Liver (tissue), 9 donors: ENCODE measurements around the gene COL23A1. TPM values are rescaled to one million over a fixed set of nuclear protein-coding genes. Genes with fewer than 3 reads are reported as not detected.

Source experiments
- DNase-seq: peaks from one replicate; pipeline ENCODE4 v3.0.0-alpha.2; 2017; ENCODE audit warnings: low spot score
- H3K27ac ChIP-seq, 2 donors: one replicate each; pipeline ENCODE4 v1.7.0; 2013; ENCODE audit warnings: inconsistent platforms in 2 of 2, low read length in 2 of 2, control low read depth in 1 of 2, low read depth in 1 of 2, mild to moderate bottlenecking in 1 of 2
- H3K27me3 ChIP-seq, 4 donors: one replicate each; pipeline versions ENCODE4 v1.6.1 to v1.7.0; 2013; ENCODE audit warnings: low read length in 3 of 4, inconsistent platforms in 1 of 4, mild to moderate bottlenecking in 1 of 4, moderate library complexity in 1 of 4; ENCODE audit not compliant: control insufficient read depth in 4 of 4, insufficient read depth in 4 of 4
- H3K36me3 ChIP-seq, 4 donors: one replicate each; pipeline versions ENCODE4 v1.6.1 to v1.7.0; 2013; ENCODE audit warnings: low read length in 3 of 4, mild to moderate bottlenecking in 3 of 4, low read depth in 1 of 4, moderate library complexity in 1 of 4; ENCODE audit not compliant: control insufficient read depth in 4 of 4, insufficient read depth in 3 of 4
- H3K4me1 ChIP-seq, 4 donors: one replicate each; pipeline versions ENCODE4 v1.6.1 to v1.7.0; 2013; ENCODE audit warnings: low read length in 3 of 4, mild to moderate bottlenecking in 3 of 4, moderate library complexity in 1 of 4; ENCODE audit not compliant: control insufficient read depth in 4 of 4, insufficient read depth in 4 of 4
- H3K4me3 ChIP-seq, 3 donors: one replicate each; pipeline versions ENCODE4 v1.6.1 to v1.7.0; 2013; ENCODE audit warnings: low read length in 3 of 3, control low read depth in 1 of 3, low read depth in 1 of 3, mild to moderate bottlenecking in 1 of 3
- H3K9ac ChIP-seq, 2 donors: one replicate each; pipeline ENCODE4 v1.7.0; 2013; ENCODE audit warnings: low read length in 2 of 2, mild to moderate bottlenecking in 2 of 2, moderate library complexity in 2 of 2, control low read depth in 1 of 2, low read depth in 1 of 2
- H3K9me3 ChIP-seq, 4 donors: one replicate each; pipeline versions ENCODE4 v1.6.1 to v1.7.0; 2013; ENCODE audit warnings: low read length in 3 of 4; ENCODE audit not compliant: control insufficient read depth in 4 of 4
- ATF3 ChIP-seq: IDR thresholded peaks from 2 replicates; pipeline ENCODE4 v1.6.1; 2016; ENCODE audit warnings: antibody characterized with exemption
- CTCF ChIP-seq: fragments of 150-350 bp; IDR thresholded peaks from 2 replicates; pipeline ENCODE4 v1.5.1; 2017; ENCODE audit warnings: improper control_type of control experiment, low read depth, low read length; ENCODE audit not compliant: missing input control
- EGR1 ChIP-seq, 2 donors: IDR thresholded peaks; 2 replicates each; pipeline ENCODE4 v1.6.1; 2016 to 2018; ENCODE audit warnings: antibody characterized with exemption in 2 of 2, low read depth in 2 of 2
- FOXA1 ChIP-seq: IDR thresholded peaks from 2 replicates; pipeline ENCODE4 v1.6.1; 2016; ENCODE audit warnings: antibody characterized with exemption
- FOXA2 ChIP-seq: IDR thresholded peaks from 2 replicates; pipeline ENCODE4 v1.6.1; 2016; ENCODE audit warnings: antibody characterized with exemption
- GABPA ChIP-seq, 2 donors: IDR thresholded peaks in 1 of 2; conservative IDR thresholded peaks in 1 of 2; 2 replicates each; pipeline ENCODE4 v1.6.1; 2016; ENCODE audit warnings: antibody characterized with exemption in 2 of 2, mild to moderate bottlenecking in 1 of 2, moderate library complexity in 1 of 2
- HNF4A ChIP-seq, 2 donors: conservative IDR thresholded peaks; 2 replicates each; pipeline ENCODE4 v1.6.1; 2016; ENCODE audit warnings: antibody characterized with exemption in 2 of 2, mild to moderate bottlenecking in 2 of 2
- HNF4G ChIP-seq: IDR thresholded peaks from 2 replicates; pipeline ENCODE4 v1.6.1; 2016; ENCODE audit warnings: antibody characterized with exemption
- JUND ChIP-seq, 2 donors: IDR thresholded peaks; 2 replicates each; pipeline ENCODE4 v1.6.1; 2016; ENCODE audit warnings: antibody characterized with exemption in 2 of 2
- MAX ChIP-seq: IDR thresholded peaks from 2 replicates; pipeline ENCODE4 v1.6.1; 2016; ENCODE audit warnings: antibody characterized with exemption
- NR2F2 ChIP-seq: IDR thresholded peaks from 2 replicates; pipeline ENCODE4 v1.6.1; 2016; ENCODE audit warnings: antibody characterized with exemption
- RAD21 ChIP-seq, 2 donors: IDR thresholded peaks; 2 replicates each; pipeline ENCODE4 v1.6.1; 2016; ENCODE audit warnings: antibody characterized with exemption in 2 of 2, mild to moderate bottlenecking in 2 of 2
- REST ChIP-seq: IDR thresholded peaks from 2 replicates; pipeline ENCODE4 v1.6.1; 2016; ENCODE audit warnings: antibody characterized with exemption, mild to moderate bottlenecking
- RXRA ChIP-seq, 2 donors: IDR thresholded peaks; 2 replicates each; pipeline ENCODE4 v1.6.1; 2017 to 2018; ENCODE audit warnings: antibody characterized with exemption in 2 of 2, mild to moderate bottlenecking in 1 of 2
- SP1 ChIP-seq: IDR thresholded peaks from 2 replicates; pipeline ENCODE4 v1.6.1; 2018; ENCODE audit warnings: antibody characterized with exemption, mild to moderate bottlenecking
- TAF1 ChIP-seq: conservative IDR thresholded peaks from 2 replicates; pipeline ENCODE4 v1.6.1; 2016; ENCODE audit warnings: antibody characterized with exemption, mild to moderate bottlenecking
- YY1 ChIP-seq: IDR thresholded peaks from 2 replicates; pipeline ENCODE4 v1.6.1; 2016; ENCODE audit warnings: antibody characterized with exemption, mild to moderate bottlenecking
- ZBTB33 ChIP-seq: IDR thresholded peaks from 2 replicates; pipeline ENCODE4 v1.6.1; 2016; ENCODE audit warnings: antibody characterized with exemption
- WGBS: extraction: QIAGEN DNeasy Blood & Tissue Kit; methylation state at CpG from one replicate; pipeline ENCODE4 v1.1.7; 2013; 5-methylcytosine and 5-hydroxymethylcytosine counted together
- polyA plus RNA-seq, 2 donors: library from polyadenylated mRNA; stranded (reverse) in 1 of 2; unstranded in 1 of 2; fragments of 200-250 nt in 1 of 2; fragments of >200 nt in 1 of 2; fragmentation: Nextera tagmentation in 1 of 2; extraction: Ambion mirVana in 1 of 2; gene quantifications; one replicate each; pipeline versions ENCODE4 v1.2.1 to v1.2.3, GENCODE V29; 2013 to 2015
- total RNA-seq, 2 donors: library from RNA; depleted of rRNA; stranded (reverse); fragments of >200 nt; gene quantifications; one replicate each; pipeline ENCODE4 v1.2.3, GENCODE V29; 2014
- donor health status: healthy.
- donor health status: healthy.
- donor health status: healthy.
- donor health status: healthy.
- donor health status: healthy.

The COL23A1 gene
- total and polyA plus RNA-seq, 4 donors = 0.08 to 1.4 (median 0.27) TPM

GRCh38 chr5:178248750-178249149, 341.4 kb downstream of the COL23A1 start:
- no peaks in the 10 kb centered on the region for H3K27me3 ChIP-seq
- 90% methylated on average over 18 of the region's 18 CpGs for WGBS
- TF ChIP-seq HNF4A (conservative IDR thresholded peaks at IDR 0.05) = no peak
- TF ChIP-seq CTCF = no peak
- no peak for TF ChIP-seq JUND (IDR thresholded peaks at IDR 0.05)
- no peak for TF ChIP-seq MAX
- no peak for TF ChIP-seq FOXA2
- TF ChIP-seq RXRA (IDR thresholded peaks at IDR 0.05) = no peak
- no peak for TF ChIP-seq GABPA (IDR thresholded peaks at IDR 0.05 in 1 of 2, conservative IDR thresholded peaks at IDR 0.05 in 1 of 2)
- no peak for TF ChIP-seq NR2F2
- no peak for TF ChIP-seq HNF4G
- no peak for TF ChIP-seq ZBTB33
- TF ChIP-seq YY1 = no peak
- TF ChIP-seq RAD21 (IDR thresholded peaks at IDR 0.05) = no peak
- no peak for TF ChIP-seq EGR1 (IDR thresholded peaks at IDR 0.05; ENCODE audit: low read depth in 2 of 2)
- no peak for TF ChIP-seq ATF3
- TF ChIP-seq FOXA1 = no peak
- no peak for TF ChIP-seq SP1
- TF ChIP-seq REST = no peak
- TF ChIP-seq TAF1 = no peak
- no peak for DNase-seq
- H3K36me3 ChIP-seq = no peaks in the 10 kb centered on the region
- H3K9me3 ChIP-seq = no peaks in the 10 kb centered on the region
- no peak overlapping the region for H3K9ac ChIP-seq
- no peak overlapping the region for H3K27ac ChIP-seq
- peaks cover 0 to 11% (median 4%) of the 10 kb centered on the region in 4 donors for H3K4me1 ChIP-seq
- H3K4me3 ChIP-seq = no peak overlapping the region
